H1 (cell line): ENCODE results near the gene PDGFD. TPM values are rescaled to one million over a fixed set of nuclear protein-coding genes. Genes with fewer than 3 reads are reported as not detected.
A peak's percentile ranks its signal among the peaks of the same experiment; 100 is the strongest.

Experiments
- ASH2L ChIP-seq: fragments of 200-600, 300-600 bp; sonication (generic); IDR thresholded peaks from one replicate; pipeline ENCODE4 v1.7.1; 2017; ENCODE audit warnings: low read length
- CBX8 ChIP-seq: fragments of 300-800, 300-1000 bp; sonication (generic); IDR thresholded peaks from 2 replicates; pipeline ENCODE4 v1.7.1; 2016; ENCODE audit warnings: low read depth, low read length, borderline replicate concordance
- CHD1 ChIP-seq: IDR thresholded peaks from 2 replicates; pipeline ENCODE4 v1.6.1; 2012; ENCODE audit warnings: low read depth, low read length, improper control_type of control experiment
- CTBP2 ChIP-seq: IDR thresholded peaks from 2 replicates; pipeline ENCODE4 v1.7.0; 2011; ENCODE audit warnings: borderline replicate concordance, mild to moderate bottlenecking, moderate library complexity, mixed read lengths, low read length; ENCODE audit not compliant: insufficient read depth, insufficient read length
- EGR1 ChIP-seq: IDR thresholded peaks from 2 replicates; pipeline ENCODE4 v1.6.1; 2011; ENCODE audit warnings: low read depth, low read length, borderline replicate concordance
- EZH2 ChIP-seq: fragments of 200-600 bp; sonication (generic); IDR thresholded peaks from 2 replicates; pipeline ENCODE4 v1.7.1; 2012; ENCODE audit warnings: low read depth, mild to moderate bottlenecking, moderate library complexity, low read length, inconsistent platforms; ENCODE audit not compliant: severe bottlenecking
- GTF2F1 ChIP-seq: IDR thresholded peaks from 2 replicates; pipeline ENCODE4 v1.6.1; 2012; ENCODE audit warnings: low read depth, low read length, improper control_type of control experiment, borderline replicate concordance
- HDAC2 ChIP-seq, 2 experiments: fragments of 300-600 bp in 1 of 2; sonication (generic) in 1 of 2; IDR thresholded peaks; 2 replicates each; pipeline ENCODE4 v1.6.1; 2011 to 2012; ENCODE audit warnings: low read depth in 2 of 2, low read length in 2 of 2, mild to moderate bottlenecking in 2 of 2, moderate library complexity in 2 of 2, borderline replicate concordance in 1 of 2, inconsistent platforms in 1 of 2
- JUN ChIP-seq: IDR thresholded peaks from 2 replicates; pipeline ENCODE4 v1.6.1; 2011; ENCODE audit warnings: low read depth, mild to moderate bottlenecking, improper control_type of control experiment, low read length
- KDM4A ChIP-seq: IDR thresholded peaks from one replicate; pipeline ENCODE4 v1.7.1; 2012; ENCODE audit warnings: low read depth, mild to moderate bottlenecking, moderate library complexity, low read length, inconsistent platforms; ENCODE audit not compliant: severe bottlenecking
- MAFK ChIP-seq: IDR thresholded peaks from 2 replicates; pipeline ENCODE4 v1.6.1; 2012; ENCODE audit warnings: low read depth, mild to moderate bottlenecking, improper control_type of control experiment, low read length
- NANOG ChIP-seq: IDR thresholded peaks from 2 replicates; pipeline ENCODE4 v1.6.1; 2011; ENCODE audit warnings: low read length, low read depth, mild to moderate bottlenecking, inconsistent platforms; ENCODE audit not compliant: insufficient read depth, poor library complexity, severe bottlenecking
- POLR2A ChIP-seq, 2 experiments: IDR thresholded peaks; 1 replicate in 1 of 2; 2 replicates in 1 of 2; pipeline ENCODE4 v1.6.1; 2011; ENCODE audit warnings: low read depth in 2 of 2, low read length in 2 of 2, mild to moderate bottlenecking in 2 of 2; ENCODE audit errors: control extremely low read depth in 1 of 2
- RXRA ChIP-seq: IDR thresholded peaks from 2 replicates; pipeline ENCODE4 v1.6.1; 2011; ENCODE audit warnings: low read depth, mild to moderate bottlenecking, low read length, moderate library complexity; ENCODE audit not compliant: insufficient read depth
- SAP30 ChIP-seq: fragments of 300-600 bp; sonication (generic); IDR thresholded peaks from 2 replicates; pipeline ENCODE4 v1.7.1; 2012; ENCODE audit warnings: low read length, moderate library complexity, mild to moderate bottlenecking, inconsistent platforms; ENCODE audit not compliant: insufficient read depth, insufficient replicate concordance
- SIN3A ChIP-seq, 2 experiments: IDR thresholded peaks in 1 of 2; conservative IDR thresholded peaks in 1 of 2; 2 replicates each; pipeline ENCODE4 v1.6.1; 2011 to 2012; ENCODE audit warnings: low read length in 2 of 2, improper control_type of control experiment in 1 of 2, low read depth in 1 of 2, mild to moderate bottlenecking in 1 of 2
- SIX5 ChIP-seq: IDR thresholded peaks from 2 replicates; pipeline ENCODE4 v1.6.1; 2011; ENCODE audit warnings: mild to moderate bottlenecking, low read depth, low read length
- TAF7 ChIP-seq: optimal IDR thresholded peaks from 2 replicates; pipeline ENCODE3; 2011; ENCODE audit warnings: low read depth, mild to moderate bottlenecking, inconsistent platforms, low read length, moderate library complexity, borderline replicate concordance
- TBP ChIP-seq: IDR thresholded peaks from 2 replicates; pipeline ENCODE4 v1.6.1; 2011; ENCODE audit warnings: low read depth, low read length, improper control_type of control experiment
- polyA plus RNA-seq, 7 experiments: library from polyadenylated mRNA; depleted of rRNA in 3 of 7; stranded (reverse) in 5 of 7; unstranded in 2 of 7; fragments of >200 nt in 5 of 7; fragments of 200-250 nt in 2 of 7; gene quantifications; 1 replicate in 5 of 7; 2 replicates in 1 of 7; 4 replicates in 1 of 7; pipeline versions ENCODE4 v1.2.1 to v1.2.3, GENCODE V29; 2011 to 2013; ENCODE audit warnings: missing spikeins in 2 of 7, mixed read lengths in 2 of 7
- total RNA-seq: library from RNA; stranded (reverse); fragmentation: NEBNext Ultra II Directional; extraction: Animal tissue kit (Norgen Biotek cat#: 25700); gene quantifications from 2 replicates; pipeline ENCODE4 v1.2.1, GENCODE V29; 2021
- TF ChIP-seq, protein P1 (sequence below): IDR thresholded peaks from 2 replicates; pipeline ENCODE4 v1.6.1; 2012; ENCODE audit warnings: inconsistent platforms
- TF ChIP-seq, protein P2 (sequence below), 3 experiments: IDR thresholded peaks; 1 replicate in 2 of 3; 2 replicates in 1 of 3; pipeline versions ENCODE4 v1.5.1 to v1.6.1; 2011; ENCODE audit warnings: low read length in 3 of 3, mild to moderate bottlenecking in 3 of 3, inconsistent platforms in 2 of 3, low read depth in 1 of 3, moderate library complexity in 1 of 3; ENCODE audit not compliant: insufficient read depth in 1 of 3; ENCODE audit errors: control extremely low read depth in 1 of 3

The PDGFD gene
- total and polyA plus RNA-seq, 2 of the 8 experiments (the other 6 are each of a cell fraction or from before 2014, with no cell fraction given) = 1.1 to 3.9 TPM

DNA sequence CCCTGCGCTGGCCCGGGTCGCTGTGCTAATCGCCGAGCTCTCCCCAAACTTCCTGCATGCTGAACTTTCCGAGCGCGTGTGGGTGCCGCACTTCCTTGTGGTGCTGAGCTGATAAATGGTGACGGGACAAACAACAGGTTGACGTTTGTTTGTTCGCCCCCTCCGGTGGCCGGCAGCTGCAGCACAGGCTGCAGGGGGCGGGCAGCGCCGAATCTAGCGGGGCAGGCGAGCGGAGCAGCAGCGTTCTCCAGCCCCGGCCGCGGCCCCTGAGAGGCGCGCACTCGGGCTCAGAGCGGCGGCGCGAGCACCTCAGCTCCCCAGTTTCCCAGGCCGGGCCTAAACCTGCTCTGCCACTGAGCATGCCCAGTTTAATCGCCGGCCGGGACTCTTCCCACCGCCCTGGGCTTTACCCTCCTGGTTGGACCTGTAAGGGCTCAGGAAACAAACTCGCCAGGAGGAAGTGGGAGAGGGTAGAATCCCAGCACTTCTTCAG is at the start of gene PDGFD (continued):
- TF ChIP-seq SAP30 (no peak), GTF2F1 (no peak), KDM4A (peak; percentile 83), ASH2L (peak; percentile 97), CBX8 (no peak), JUN (no peak), TAF7 (no peak), SIN3A (conservative IDR thresholded peaks at IDR 0.05 in 1 of 2, IDR thresholded peaks at IDR 0.05 in 1 of 2; ENCODE audit: low read depth in 1 of 2, low read length in 2 of 2) (peak; percentile 40 to 64; a peak in 1 of 4 replicates), HDAC2 (IDR thresholded peaks at IDR 0.05; ENCODE audit: borderline replicate concordance in 1 of 2, low read depth in 2 of 2, low read length in 2 of 2) (no peak; a peak in 1 of 4 replicates), EZH2 (no peak), CHD1 (no peak), MAFK (no peak), CTBP2 (no peak), RXRA (no peak), EGR1 (no peak), SIX5 (no peak), POLR2A (IDR thresholded peaks at IDR 0.05; ENCODE audit: control extremely low read depth in 1 of 2, low read depth in 2 of 2, low read length in 2 of 2) (peak in 1 of 2 experiments; percentile 67; a peak in 1 of 3 replicates), NANOG (no peak), TBP (peak; percentile 82)
- TF ChIP-seq, protein P1, sequence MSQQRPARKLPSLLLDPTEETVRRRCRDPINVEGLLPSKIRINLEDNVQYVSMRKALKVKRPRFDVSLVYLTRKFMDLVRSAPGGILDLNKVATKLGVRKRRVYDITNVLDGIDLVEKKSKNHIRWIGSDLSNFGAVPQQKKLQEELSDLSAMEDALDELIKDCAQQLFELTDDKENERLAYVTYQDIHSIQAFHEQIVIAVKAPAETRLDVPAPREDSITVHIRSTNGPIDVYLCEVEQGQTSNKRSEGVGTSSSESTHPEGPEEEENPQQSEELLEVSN = no peak; the same call in 1 of the 2 replicates
- TF ChIP-seq, protein P2, sequence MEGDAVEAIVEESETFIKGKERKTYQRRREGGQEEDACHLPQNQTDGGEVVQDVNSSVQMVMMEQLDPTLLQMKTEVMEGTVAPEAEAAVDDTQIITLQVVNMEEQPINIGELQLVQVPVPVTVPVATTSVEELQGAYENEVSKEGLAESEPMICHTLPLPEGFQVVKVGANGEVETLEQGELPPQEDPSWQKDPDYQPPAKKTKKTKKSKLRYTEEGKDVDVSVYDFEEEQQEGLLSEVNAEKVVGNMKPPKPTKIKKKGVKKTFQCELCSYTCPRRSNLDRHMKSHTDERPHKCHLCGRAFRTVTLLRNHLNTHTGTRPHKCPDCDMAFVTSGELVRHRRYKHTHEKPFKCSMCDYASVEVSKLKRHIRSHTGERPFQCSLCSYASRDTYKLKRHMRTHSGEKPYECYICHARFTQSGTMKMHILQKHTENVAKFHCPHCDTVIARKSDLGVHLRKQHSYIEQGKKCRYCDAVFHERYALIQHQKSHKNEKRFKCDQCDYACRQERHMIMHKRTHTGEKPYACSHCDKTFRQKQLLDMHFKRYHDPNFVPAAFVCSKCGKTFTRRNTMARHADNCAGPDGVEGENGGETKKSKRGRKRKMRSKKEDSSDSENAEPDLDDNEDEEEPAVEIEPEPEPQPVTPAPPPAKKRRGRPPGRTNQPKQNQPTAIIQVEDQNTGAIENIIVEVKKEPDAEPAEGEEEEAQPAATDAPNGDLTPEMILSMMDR (IDR thresholded peaks at IDR 0.05; ENCODE audit: control extremely low read depth in 1 of 3, insufficient read depth in 1 of 3, low read depth in 1 of 3, low read length in 3 of 3) = peak; percentile 53 to 66 (median 58)
